HepG2 (cell line): ENCODE data around the gene FAM83C. TPM values are rescaled to one million over a fixed set of nuclear protein-coding genes. Genes with fewer than 3 reads are reported as not detected.

ENCODE experiments used
- ATAC-seq: fragments of 200-7000 bp; cut with Tn5 transposase; 3 replicates; pipeline ENCODE4 v1.9.1; 2020; ENCODE audit warnings: mild to moderate bottlenecking, moderate library complexity
- BruUV-seq: library from RNA; stranded (reverse); fragments of 400-500 nt; replicated peaks from 2 replicates; lab custom pipeline; 2021; lab: Mats Ljungman, UMichigan
- CTCF ChIA-PET: fragments of 300-600 bp; formaldehyde crosslinking; extraction: SDS; loops from one replicate; lab custom pipeline; 2021; ENCODE audit warnings: low total read pairs, inconsistent platforms, low intra/inter-chr PET ratio; lab: Yijun Ruan, JAX
- POLR2A ChIA-PET: fragments of 350-600 bp; sonication (Branson Sonifier 250); formaldehyde crosslinking; loops from one replicate; lab custom pipeline; 2020; ENCODE audit warnings: antibody characterized with exemption, inconsistent platforms; lab: Yijun Ruan, JAX
- DNase-seq: peaks from one replicate; pipeline ENCODE4 v3.0.0-alpha.2; 2015; ENCODE audit warnings: low spot score
- FAIRE-seq: peaks from 3 replicates; lab custom pipeline; 2011; peaks lifted over from hg19 to GRCh38; lab: Jason Lieb, UNC
- H2AFZ ChIP-seq: one replicate; pipeline ENCODE4 v1.6.1; 2011; ENCODE audit warnings: low read length, inconsistent platforms
- H3K27ac ChIP-seq: fragments of 300-600 bp; 3 replicates; pipeline ENCODE4 v1.8.0; 2011; ENCODE audit warnings: mixed run types, mild to moderate bottlenecking, mixed read lengths, low read length, inconsistent platforms; ENCODE audit not compliant: insufficient read depth; ENCODE audit errors: extremely low read length
- H3K27me3 ChIP-seq, 2 experiments: fragments of 200-600 bp in 1 of 2; 2 replicates in 1 of 2; 3 replicates in 1 of 2; pipeline versions ENCODE4 v1.6.0 to v1.8.0; 2011; ENCODE audit warnings: low read length in 2 of 2, mild to moderate bottlenecking in 2 of 2, moderate library complexity in 2 of 2, inconsistent platforms in 1 of 2; ENCODE audit not compliant: insufficient read depth in 2 of 2, control insufficient read depth in 1 of 2
- H3K36me3 ChIP-seq, 2 experiments: fragments of 200-600 bp in 1 of 2; replicated peaks in 1 of 2; 2 replicates in 1 of 2; 3 replicates in 1 of 2; pipeline versions ENCODE4 v1.5.1 to v1.8.0; 2011; ENCODE audit warnings: low read length in 2 of 2, inconsistent platforms in 1 of 2; ENCODE audit not compliant: insufficient read depth in 2 of 2, control insufficient read depth in 1 of 2
- H3K4me1 ChIP-seq: 2 replicates; pipeline ENCODE4 v1.5.1; 2012; ENCODE audit warnings: low read length, inconsistent platforms; ENCODE audit not compliant: insufficient read depth
- H3K4me2 ChIP-seq: 2 replicates; pipeline ENCODE4 v1.6.0; 2011; ENCODE audit warnings: low read depth, low read length, inconsistent platforms
- H3K4me3 ChIP-seq, 3 experiments: fragments of 200-600 bp in 1 of 3; sonication (generic), shearing (Covaris generic) in 1 of 3; replicated peaks in 1 of 3; 2 replicates each; pipeline ENCODE4 v1.5.1; 2011 to 2016; ENCODE audit warnings: low read length in 3 of 3, inconsistent platforms in 2 of 3, low read depth in 2 of 3, mild to moderate bottlenecking in 2 of 3, control low read depth in 1 of 3, mixed read lengths in 1 of 3; ENCODE audit not compliant: insufficient read depth in 1 of 3
- H3K79me2 ChIP-seq: one replicate; pipeline ENCODE4 v1.6.1; 2011; ENCODE audit warnings: low read length, inconsistent platforms; ENCODE audit not compliant: insufficient read depth
- H3K9ac ChIP-seq: 2 replicates; pipeline ENCODE4 v1.6.0; 2011; ENCODE audit warnings: mild to moderate bottlenecking, low read depth, low read length, inconsistent platforms; ENCODE audit not compliant: insufficient read depth
- H3K9me3 ChIP-seq: 2 replicates; pipeline ENCODE4 v1.5.1; 2012; ENCODE audit warnings: mild to moderate bottlenecking, low read length
- H4K20me1 ChIP-seq: 2 replicates; pipeline ENCODE4 v1.6.0; 2011; ENCODE audit warnings: inconsistent platforms, mild to moderate bottlenecking, low read length, moderate library complexity; ENCODE audit not compliant: insufficient read depth
- HMGXB4 ChIP-seq, 2 experiments: sonication (generic) in 1 of 2; formaldehyde crosslinking in 1 of 2; IDR thresholded peaks; 2 replicates each; pipeline versions ENCODE4 v1.4.0 to v1.6.1; 2018 to 2020; ENCODE audit warnings: missing genetic modification reagents in 2 of 2, borderline replicate concordance in 1 of 2, low read depth in 1 of 2, mild to moderate bottlenecking in 1 of 2, missing biosample characterization in 1 of 2
- IKZF4 ChIP-seq: sonication (generic); formaldehyde crosslinking; IDR thresholded peaks from 2 replicates; pipeline ENCODE4 v1.5.1; 2020; ENCODE audit warnings: borderline replicate concordance, mild to moderate bottlenecking, low read depth, missing genetic modification reagents; ENCODE audit errors: not compliant biosample characterization
- MAZ ChIP-seq, 2 experiments: sonication (generic) in 1 of 2; formaldehyde crosslinking in 1 of 2; IDR thresholded peaks; 2 replicates each; pipeline versions ENCODE4 v1.5.0 to v1.6.1; 2012 to 2020; ENCODE audit warnings: low read depth in 2 of 2, mild to moderate bottlenecking in 2 of 2, borderline replicate concordance in 1 of 2, improper control_type of control experiment in 1 of 2, low read length in 1 of 2, missing genetic modification reagents in 1 of 2, moderate library complexity in 1 of 2
- PHF5A ChIP-seq: IDR thresholded peaks from one replicate; pipeline ENCODE4 v1.6.1; 2018; ENCODE audit warnings: low read depth, missing genetic modification reagents; ENCODE audit not compliant: unreplicated experiment
- XRCC5 ChIP-seq: fragments of 200-400 bp; formaldehyde crosslinking; optimal IDR thresholded peaks from 2 replicates; pipeline ENCODE3; 2017; ENCODE audit warnings: mild to moderate bottlenecking, low read length
- ZBTB38 ChIP-seq: sonication (generic); formaldehyde crosslinking; IDR thresholded peaks from 2 replicates; pipeline ENCODE4 v1.5.1; 2020; ENCODE audit warnings: mild to moderate bottlenecking, missing genetic modification reagents
- ZNF138 ChIP-seq: sonication (generic); formaldehyde crosslinking; IDR thresholded peaks from 2 replicates; pipeline ENCODE4 v1.5.0; 2020; ENCODE audit warnings: mild to moderate bottlenecking, low read depth, missing genetic modification reagents
- ZNF383 ChIP-seq: sonication (generic); formaldehyde crosslinking; IDR thresholded peaks from 2 replicates; pipeline ENCODE4 v1.4.0; 2020; ENCODE audit warnings: missing genetic modification reagents, mild to moderate bottlenecking, borderline replicate concordance
- ZNF414 ChIP-seq: sonication (generic); formaldehyde crosslinking; IDR thresholded peaks from 2 replicates; pipeline ENCODE4 v1.5.0; 2020; ENCODE audit warnings: missing genetic modification reagents
- ZNF44 ChIP-seq: sonication (generic); formaldehyde crosslinking; IDR thresholded peaks from 2 replicates; pipeline ENCODE4 v1.5.1; 2020; ENCODE audit warnings: mild to moderate bottlenecking, missing genetic modification reagents
- ZNF530 ChIP-seq: sonication (generic); formaldehyde crosslinking; IDR thresholded peaks from 2 replicates; pipeline ENCODE4 v1.5.0; 2020; ENCODE audit warnings: low read depth, mild to moderate bottlenecking, missing genetic modification reagents
- ZNF772 ChIP-seq: sonication (generic); formaldehyde crosslinking; IDR thresholded peaks from 2 replicates; pipeline ENCODE4 v1.5.0; 2020; ENCODE audit warnings: mild to moderate bottlenecking, missing genetic modification reagents
- ZNF792 ChIP-seq: IDR thresholded peaks from 2 replicates; pipeline ENCODE4 v1.6.1; 2016
- WGBS: methylation state at CpG from one replicate; pipeline ENCODE4 v1.1.6; 2017; ENCODE audit warnings: low lambda C conversion rate; 5-methylcytosine and 5-hydroxymethylcytosine counted together
- in situ Hi-C: cut with HindIII; loops from 2 replicates; pipeline ENCODE4 v1.10.0; 2017; ENCODE audit warnings: low pct_unique_long_range_greater_than_20kb; ENCODE audit not compliant: extremely low pct_ligation_motif_present
- intact Hi-C: fragments of 100-400 bp; cut with micrococcal nuclease; formaldehyde crosslinking; loops from one replicate; pipeline ENCODE4 v1.10.0; 2022; ENCODE audit not compliant: unreplicated experiment
- polyA plus RNA-seq, 8 experiments: library from polyadenylated mRNA; depleted of rRNA in 3 of 8; stranded (reverse) in 7 of 8; unstranded in 1 of 8; fragments of >200 nt; fragmentation: Illumina TruSeq in 4 of 8; extraction: Trizol in 4 of 8; gene quantifications; 2 replicates each; pipeline versions ENCODE4 v1.2.1 to v1.2.3, GENCODE V29; 2011 to 2016; ENCODE audit warnings: low read depth in 4 of 8, missing spikeins in 1 of 8, mixed read lengths in 1 of 8; ENCODE audit not compliant: insufficient read depth in 1 of 8
- total RNA-seq, 5 experiments: library from RNA; depleted of rRNA; stranded (reverse); fragments of >200 nt; fragmentation: Illumina TruSeq; extraction: Trizol; gene quantifications; 2 replicates each; pipeline ENCODE4 v1.2.3, GENCODE V29; 2016; ENCODE audit warnings: low read depth in 1 of 5
- TF ChIP-seq, protein P1 (sequence below): sonication (generic); formaldehyde crosslinking; IDR thresholded peaks from 2 replicates; pipeline ENCODE4 v1.5.1; 2020; ENCODE audit warnings: missing genetic modification reagents, mild to moderate bottlenecking, borderline replicate concordance
- TF ChIP-seq, protein P2 (sequence below): sonication (generic); formaldehyde crosslinking; IDR thresholded peaks from 2 replicates; pipeline ENCODE4 v1.9.0; 2022; ENCODE audit warnings: missing genetic modification reagents, mild to moderate bottlenecking, borderline replicate concordance

Gene FAM83C
- total and polyA plus RNA-seq, 2 of the 13 experiments (the other 11 are each of a cell fraction or from before 2014, with no cell fraction given): 0.04 TPM; not detected in 1

DNA sequence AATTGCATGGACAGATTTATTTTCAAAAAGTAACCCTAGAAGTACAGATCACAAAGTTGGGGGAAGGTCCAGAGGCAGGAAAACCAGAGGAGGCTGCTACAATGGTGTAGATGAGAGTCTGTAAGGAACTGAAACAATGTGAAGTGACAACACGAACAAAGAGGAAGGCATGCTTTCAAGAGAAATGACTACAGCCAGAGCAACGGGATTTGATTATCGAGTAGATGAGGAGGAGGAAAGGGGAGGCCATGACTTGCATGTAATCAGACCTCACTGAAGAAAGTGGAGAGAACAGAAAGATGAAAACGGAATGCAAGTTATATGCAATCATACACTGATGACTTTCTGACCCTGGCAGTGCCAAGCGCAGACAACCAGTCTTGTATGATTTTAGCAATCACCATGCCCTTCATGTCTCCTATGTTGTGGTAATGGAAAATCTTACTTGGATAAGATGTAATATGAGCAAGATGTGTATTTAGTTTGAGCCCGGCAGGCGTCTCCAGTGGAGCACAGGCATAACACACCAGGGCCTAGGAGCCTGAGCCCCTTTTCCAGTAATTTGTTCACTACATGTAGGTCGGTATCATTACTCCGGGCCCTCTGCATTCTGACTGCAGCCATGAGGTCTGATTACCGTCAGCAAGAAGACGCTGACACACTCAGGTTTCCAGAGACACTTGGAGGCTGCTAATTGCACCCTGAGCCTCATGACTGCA, 34.0 kb upstream of the FAM83C start:
- TF ChIP-seq PHF5A (CRISPR knock-in tag) (no peak), ZNF530 (CRISPR knock-in tag) (no peak), XRCC5 (peak; percentile 30), IKZF4 (peak; percentile 41), ZNF44 (CRISPR knock-in tag) (peak; percentile 13; the same call in 1 of the 2 replicates), ZNF772 (0 out of 2 replicates have a peak, but pooled peaks have one; percentile 56), ZBTB38 (peak; percentile 45), ZNF792 (no peak), ZNF383 (0 out of 2 replicates have a peak, but pooled peaks have one; percentile 4), MAZ (IDR thresholded peaks at IDR 0.05; ENCODE audit: borderline replicate concordance, low read depth, low read length) (no peak), MAZ (CRISPR knock-in tag; IDR thresholded peaks at IDR 0.05; ENCODE audit: low read depth) (peak; percentile 47; the same call in 1 of the 2 replicates), ZNF414 (peak; percentile 26; the same call in 1 of the 2 replicates), ZNF138 (0 out of 2 replicates have a peak, but pooled peaks have one; percentile 63), HMGXB4 (CRISPR knock-in tag; IDR thresholded peaks at IDR 0.05; ENCODE audit: borderline replicate concordance in 1 of 2, low read depth in 1 of 2) (0 out of 4 replicates have a peak, but pooled peaks of 1 of the 2 experiments have one; percentile 17)
- TF ChIP-seq, protein P1, sequence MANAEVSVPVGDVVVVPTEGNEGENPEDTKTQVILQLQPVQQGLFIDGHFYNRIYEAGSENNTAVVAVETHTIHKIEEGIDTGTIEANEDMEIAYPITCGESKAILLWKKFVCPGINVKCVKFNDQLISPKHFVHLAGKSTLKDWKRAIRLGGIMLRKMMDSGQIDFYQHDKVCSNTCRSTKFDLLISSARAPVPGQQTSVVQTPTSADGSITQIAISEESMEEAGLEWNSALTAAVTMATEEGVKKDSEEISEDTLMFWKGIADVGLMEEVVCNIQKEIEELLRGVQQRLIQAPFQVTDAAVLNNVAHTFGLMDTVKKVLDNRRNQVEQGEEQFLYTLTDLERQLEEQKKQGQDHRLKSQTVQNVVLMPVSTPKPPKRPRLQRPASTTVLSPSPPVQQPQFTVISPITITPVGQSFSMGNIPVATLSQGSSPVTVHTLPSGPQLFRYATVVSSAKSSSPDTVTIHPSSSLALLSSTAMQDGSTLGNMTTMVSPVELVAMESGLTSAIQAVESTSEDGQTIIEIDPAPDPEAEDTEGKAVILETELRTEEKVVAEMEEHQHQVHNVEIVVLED (CRISPR knock-in tag): no peak
- TF ChIP-seq, protein P2, sequence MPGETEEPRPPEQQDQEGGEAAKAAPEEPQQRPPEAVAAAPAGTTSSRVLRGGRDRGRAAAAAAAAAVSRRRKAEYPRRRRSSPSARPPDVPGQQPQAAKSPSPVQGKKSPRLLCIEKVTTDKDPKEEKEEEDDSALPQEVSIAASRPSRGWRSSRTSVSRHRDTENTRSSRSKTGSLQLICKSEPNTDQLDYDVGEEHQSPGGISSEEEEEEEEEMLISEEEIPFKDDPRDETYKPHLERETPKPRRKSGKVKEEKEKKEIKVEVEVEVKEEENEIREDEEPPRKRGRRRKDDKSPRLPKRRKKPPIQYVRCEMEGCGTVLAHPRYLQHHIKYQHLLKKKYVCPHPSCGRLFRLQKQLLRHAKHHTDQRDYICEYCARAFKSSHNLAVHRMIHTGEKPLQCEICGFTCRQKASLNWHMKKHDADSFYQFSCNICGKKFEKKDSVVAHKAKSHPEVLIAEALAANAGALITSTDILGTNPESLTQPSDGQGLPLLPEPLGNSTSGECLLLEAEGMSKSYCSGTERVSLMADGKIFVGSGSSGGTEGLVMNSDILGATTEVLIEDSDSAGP (CRISPR knock-in tag): 0 out of 2 replicates have a peak, but pooled peaks have one; percentile 1
- intact Hi-C loops (no loop called here), in situ Hi-C loops (no loop called here)
- ATAC-seq (no peak), DNase-seq (no peak), FAIRE-seq (peak; percentile 23)
- WGBS: 90% methylated on average over 11 of the region's 11 CpGs
- Histone ChIP-seq H3K27me3 (no peaks in the 10 kb centered on the region), H4K20me1 (no peaks in the 10 kb centered on the region), H3K9ac (peak overlapping the region; percentile 7), H3K79me2 (no peaks in the 10 kb centered on the region), H3K27ac (peak overlapping the region; percentile 74), H2AFZ (no peak overlapping the region), H3K9me3 (no peaks in the 10 kb centered on the region), H3K4me2 (peak overlapping the region; percentile 54; the same call in 1 of the 2 replicates), H3K36me3 (no peaks in the 10 kb centered on the region), H3K4me3 (no peak overlapping the region; a peak in 1 of 6 replicates), H3K4me1 (peaks cover 51% of the 10 kb centered on the region)
- CTCF ChIA-PET: interaction anchor here (6.9 kb wide), 1 partner anchor 22 kb away, joined by 204 read pairs; no protein-coding TSS in a partner anchor
- POLR2A ChIA-PET: interaction anchor here (0.8 to 3.9 kb wide), 9 partner anchors 9 to 291 kb away, joined by 3 to 78 read pairs (median 10); partner anchors contain the start of genes CEP250 and EIF6
- no TSS peak for BruUV-seq
